Osteoblast (primary cell): ENCODE measurements around the gene AIPL1. TPM values are rescaled to one million over a fixed set of nuclear protein-coding genes. Genes with fewer than 3 reads are reported as not detected.

Experiments
- DNase-seq: peaks from one replicate; pipeline ENCODE4 v3.0.0; 2011; ENCODE audit warnings: low spot score, mixed read lengths; ENCODE audit not compliant: insufficient read length; ENCODE audit errors: missing footprints
- H2AFZ ChIP-seq: 2 replicates; pipeline ENCODE4 v1.6.0; 2011; ENCODE audit warnings: mild to moderate bottlenecking, low read length
- H3K27ac ChIP-seq: 2 replicates; pipeline ENCODE4 v1.5.1; 2011; ENCODE audit warnings: mild to moderate bottlenecking, low read depth, low read length, moderate library complexity
- H3K27me3 ChIP-seq: 2 replicates; pipeline ENCODE4 v1.6.0; 2012; ENCODE audit warnings: mild to moderate bottlenecking, control low read depth, inconsistent platforms, low read length, moderate library complexity; ENCODE audit not compliant: insufficient read depth
- H3K36me3 ChIP-seq: 2 replicates; pipeline ENCODE4 v1.5.1; 2011; ENCODE audit warnings: mild to moderate bottlenecking, low read length, control low read depth, moderate library complexity; ENCODE audit not compliant: insufficient read depth
- H3K4me1 ChIP-seq: 2 replicates; pipeline ENCODE4 v1.5.1; 2011; ENCODE audit warnings: mild to moderate bottlenecking, low read length, control low read depth, moderate library complexity; ENCODE audit not compliant: insufficient read depth
- H3K4me2 ChIP-seq: 2 replicates; pipeline ENCODE4 v1.6.0; 2011; ENCODE audit warnings: mild to moderate bottlenecking, low read length; ENCODE audit not compliant: insufficient read depth
- H3K4me3 ChIP-seq: fragments of 200-600 bp; sonication (generic); 3 replicates; pipeline ENCODE4 v1.5.1; 2012; ENCODE audit warnings: mild to moderate bottlenecking, low read length, inconsistent platforms; ENCODE audit not compliant: insufficient read depth
- H3K79me2 ChIP-seq: 2 replicates; pipeline ENCODE4 v1.6.0; 2012; ENCODE audit warnings: mild to moderate bottlenecking, low read length, control low read depth, inconsistent platforms; ENCODE audit not compliant: insufficient read depth
- H3K9me3 ChIP-seq: 2 replicates; pipeline ENCODE4 v1.5.1; 2011; ENCODE audit warnings: low read depth, low read length, control low read depth
- H4K20me1 ChIP-seq: 2 replicates; pipeline ENCODE4 v1.6.0; 2012; ENCODE audit warnings: mild to moderate bottlenecking, low read length, control low read depth; ENCODE audit not compliant: insufficient read depth
- total RNA-seq: library from RNA; depleted of rRNA; stranded (reverse); fragments of >200 nt; gene quantifications from 2 replicates; pipeline ENCODE4 v1.2.3, GENCODE V29; 2012
- TF ChIP-seq, protein P1 (sequence below): IDR thresholded peaks from 2 replicates; pipeline ENCODE4 v1.5.1; 2011; ENCODE audit warnings: mild to moderate bottlenecking, low read depth, low read length, moderate library complexity; ENCODE audit errors: extremely low read depth

Gene AIPL1
- total RNA-seq, 1 donor: not detected

DNA sequence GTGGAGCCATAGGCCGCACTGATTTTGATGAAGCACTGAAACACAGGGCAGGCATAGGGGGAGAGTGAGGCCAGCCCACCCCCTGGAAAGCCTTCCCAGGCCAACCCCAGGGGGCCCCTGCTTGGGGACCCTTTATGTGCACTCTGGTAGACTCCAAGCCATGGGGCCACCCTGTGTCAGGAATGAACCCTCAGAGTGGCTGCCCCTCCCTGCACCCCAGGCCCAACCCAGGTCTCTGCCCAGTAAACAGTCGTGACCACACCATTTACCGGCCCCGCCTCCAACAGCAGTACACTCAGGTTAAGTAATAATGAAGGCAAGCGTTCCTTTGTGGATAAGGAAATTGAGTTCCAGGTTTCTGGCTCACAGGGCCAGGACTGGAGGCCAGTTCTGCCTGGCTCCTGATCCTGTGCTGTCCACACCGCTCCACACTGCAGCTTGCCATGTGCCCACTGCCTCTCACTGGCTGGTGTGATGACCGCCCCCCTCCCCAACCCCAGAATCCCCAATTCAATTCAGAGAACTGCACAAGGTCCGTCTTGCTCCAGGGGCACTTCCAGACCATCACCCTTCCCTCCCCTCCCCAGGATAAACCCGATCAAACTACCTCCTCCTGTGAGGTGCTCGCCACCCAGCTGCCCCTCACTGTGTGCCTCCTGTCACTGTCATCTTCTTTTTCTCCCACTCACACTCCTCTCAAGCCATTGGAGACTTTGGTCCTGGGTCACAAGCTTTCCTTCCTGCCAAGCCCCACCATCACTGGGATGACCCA is 23.0 kb upstream of the AIPL1 start:
- Histone ChIP-seq H4K20me1 (no peaks in the 10 kb centered on the region), H2AFZ (no peak overlapping the region), H3K4me3 (no peak overlapping the region), H3K36me3 (no peaks in the 10 kb centered on the region), H3K4me1 (peaks cover 16% of the 10 kb centered on the region), H3K27ac (no peak overlapping the region), H3K79me2 (no peaks in the 10 kb centered on the region), H3K9me3 (no peaks in the 10 kb centered on the region), H3K27me3 (peaks cover 4% of the 10 kb centered on the region), H3K4me2 (no peak overlapping the region)
- peak; percentile 78 for DNase-seq
- TF ChIP-seq, protein P1, sequence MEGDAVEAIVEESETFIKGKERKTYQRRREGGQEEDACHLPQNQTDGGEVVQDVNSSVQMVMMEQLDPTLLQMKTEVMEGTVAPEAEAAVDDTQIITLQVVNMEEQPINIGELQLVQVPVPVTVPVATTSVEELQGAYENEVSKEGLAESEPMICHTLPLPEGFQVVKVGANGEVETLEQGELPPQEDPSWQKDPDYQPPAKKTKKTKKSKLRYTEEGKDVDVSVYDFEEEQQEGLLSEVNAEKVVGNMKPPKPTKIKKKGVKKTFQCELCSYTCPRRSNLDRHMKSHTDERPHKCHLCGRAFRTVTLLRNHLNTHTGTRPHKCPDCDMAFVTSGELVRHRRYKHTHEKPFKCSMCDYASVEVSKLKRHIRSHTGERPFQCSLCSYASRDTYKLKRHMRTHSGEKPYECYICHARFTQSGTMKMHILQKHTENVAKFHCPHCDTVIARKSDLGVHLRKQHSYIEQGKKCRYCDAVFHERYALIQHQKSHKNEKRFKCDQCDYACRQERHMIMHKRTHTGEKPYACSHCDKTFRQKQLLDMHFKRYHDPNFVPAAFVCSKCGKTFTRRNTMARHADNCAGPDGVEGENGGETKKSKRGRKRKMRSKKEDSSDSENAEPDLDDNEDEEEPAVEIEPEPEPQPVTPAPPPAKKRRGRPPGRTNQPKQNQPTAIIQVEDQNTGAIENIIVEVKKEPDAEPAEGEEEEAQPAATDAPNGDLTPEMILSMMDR: no peak

DNA sequence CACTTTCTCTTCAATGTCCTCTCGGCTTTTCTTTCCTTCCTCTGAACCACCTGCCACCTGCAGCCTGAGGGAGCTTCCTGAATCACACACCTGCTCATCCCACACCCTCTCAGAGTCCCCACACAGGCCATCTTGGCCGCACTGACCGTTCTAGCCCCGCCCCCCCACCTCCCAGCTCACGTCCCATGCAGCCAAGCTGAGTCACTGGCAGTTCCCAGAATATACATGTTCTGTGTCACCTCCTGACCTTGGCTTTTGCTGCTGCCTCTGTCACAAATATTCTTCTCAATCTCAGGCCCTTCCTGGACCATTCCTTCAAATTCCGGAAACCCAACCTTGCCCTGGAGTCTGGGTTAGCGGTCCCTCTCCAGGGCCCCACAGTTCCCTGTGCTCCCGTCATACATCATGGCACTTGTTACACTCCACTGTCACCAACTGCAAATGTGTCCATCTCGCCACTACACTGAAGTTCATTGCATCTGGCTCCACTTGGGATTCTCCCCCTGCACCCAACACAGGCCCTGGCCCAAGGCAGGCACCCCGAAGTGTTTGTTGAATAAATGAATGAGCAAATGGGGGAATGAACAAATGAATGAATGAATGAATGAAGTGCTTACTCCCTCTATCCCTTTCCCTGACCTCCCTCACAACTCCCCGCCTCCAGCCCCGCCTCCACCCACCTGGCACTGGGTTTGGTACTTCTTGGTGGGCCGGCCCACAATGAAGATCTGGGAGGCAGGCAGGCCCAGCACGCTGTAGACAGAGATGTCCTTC is 22.2 kb upstream of the AIPL1 start:
- DNase-seq: peak; percentile 98
- Histone ChIP-seq H4K20me1 (no peaks in the 10 kb centered on the region), H3K27ac (peak overlapping the region; percentile 33), H3K27me3 (peaks cover 4% of the 10 kb centered on the region), H3K36me3 (no peaks in the 10 kb centered on the region), H3K9me3 (no peaks in the 10 kb centered on the region), H3K79me2 (no peaks in the 10 kb centered on the region), H3K4me1 (peaks cover 16% of the 10 kb centered on the region), H2AFZ (no peak overlapping the region), H3K4me3 (peak overlapping the region; percentile 25), H3K4me2 (peak overlapping the region; percentile 45)
- TF ChIP-seq, protein P1: no peak

DNA sequence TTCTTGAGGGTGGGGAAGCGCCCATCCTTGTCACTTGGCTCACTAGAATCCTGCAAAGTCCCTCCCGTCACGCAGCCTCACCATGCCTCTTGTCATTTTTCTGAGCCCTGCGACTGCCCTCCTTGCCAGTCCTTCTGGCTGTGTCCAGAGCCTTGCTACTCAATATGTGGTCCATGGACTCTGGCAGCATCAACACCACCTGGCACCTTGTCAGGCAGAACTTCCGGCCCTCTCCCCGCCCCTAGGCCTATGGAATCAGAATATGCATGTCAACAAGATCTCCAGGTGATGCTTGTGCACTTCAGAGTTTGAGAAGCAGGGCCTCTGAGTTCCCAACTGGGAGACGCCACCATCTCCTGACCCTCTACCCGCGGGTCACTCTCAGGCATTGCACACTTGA is 21.4 kb upstream of the AIPL1 start:
- DNase-seq: peak; percentile 72
- Histone ChIP-seq H3K4me1 (peaks cover 16% of the 10 kb centered on the region), H3K36me3 (no peaks in the 10 kb centered on the region), H3K79me2 (no peaks in the 10 kb centered on the region), H3K4me2 (no peak overlapping the region), H4K20me1 (no peaks in the 10 kb centered on the region), H3K27ac (no peak overlapping the region), H3K27me3 (peaks cover 4% of the 10 kb centered on the region), H2AFZ (no peak overlapping the region), H3K4me3 (no peak overlapping the region), H3K9me3 (no peaks in the 10 kb centered on the region)
- TF ChIP-seq, protein P1: no peak

DNA sequence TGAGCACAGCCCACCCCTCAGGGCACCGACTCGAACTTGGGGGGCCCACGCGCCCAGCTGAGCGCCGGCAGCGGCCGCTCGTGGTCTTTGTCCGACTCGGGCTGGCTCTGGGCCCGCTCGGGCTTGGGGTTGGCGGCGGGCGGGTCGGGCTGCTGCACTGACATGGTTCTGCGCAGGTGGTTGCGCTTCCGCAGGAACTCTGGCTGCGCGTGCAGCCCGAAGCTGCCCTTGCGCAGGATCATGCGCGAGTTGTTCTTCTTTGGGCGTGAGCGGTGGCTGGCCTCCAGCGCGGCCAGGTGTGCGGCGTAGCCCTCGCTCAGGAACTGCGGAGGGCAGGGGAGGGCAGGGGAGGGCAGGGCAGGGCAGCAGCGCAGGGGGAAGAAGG is 20.4 kb upstream of the AIPL1 start:
- Histone ChIP-seq H3K27me3 (peaks cover 4% of the 10 kb centered on the region), H2AFZ (peak overlapping the region; percentile 59), H3K4me1 (peaks cover 16% of the 10 kb centered on the region), H3K36me3 (peaks cover 2% of the 10 kb centered on the region), H3K27ac (no peak overlapping the region), H3K4me3 (peak overlapping the region; percentile 55), H3K79me2 (no peaks in the 10 kb centered on the region), H4K20me1 (no peaks in the 10 kb centered on the region), H3K4me2 (peak overlapping the region; percentile 69), H3K9me3 (no peaks in the 10 kb centered on the region)
- TF ChIP-seq, protein P1: no peak
- peak; percentile 95 for DNase-seq
